ENCODE data around the gene RTN4RL2.
"Not testable (repeated sequence)": the region's sequence is repeated elsewhere in the genome, so short reads cannot be mapped to it uniquely, and the experiment has no call there.

RTN4RL2 gene

GRCh38 chr11:57444362-57445121 lies 15.8 kb upstream of the RTN4RL2 start:
- TF ChIP-seq, protein P1, sequence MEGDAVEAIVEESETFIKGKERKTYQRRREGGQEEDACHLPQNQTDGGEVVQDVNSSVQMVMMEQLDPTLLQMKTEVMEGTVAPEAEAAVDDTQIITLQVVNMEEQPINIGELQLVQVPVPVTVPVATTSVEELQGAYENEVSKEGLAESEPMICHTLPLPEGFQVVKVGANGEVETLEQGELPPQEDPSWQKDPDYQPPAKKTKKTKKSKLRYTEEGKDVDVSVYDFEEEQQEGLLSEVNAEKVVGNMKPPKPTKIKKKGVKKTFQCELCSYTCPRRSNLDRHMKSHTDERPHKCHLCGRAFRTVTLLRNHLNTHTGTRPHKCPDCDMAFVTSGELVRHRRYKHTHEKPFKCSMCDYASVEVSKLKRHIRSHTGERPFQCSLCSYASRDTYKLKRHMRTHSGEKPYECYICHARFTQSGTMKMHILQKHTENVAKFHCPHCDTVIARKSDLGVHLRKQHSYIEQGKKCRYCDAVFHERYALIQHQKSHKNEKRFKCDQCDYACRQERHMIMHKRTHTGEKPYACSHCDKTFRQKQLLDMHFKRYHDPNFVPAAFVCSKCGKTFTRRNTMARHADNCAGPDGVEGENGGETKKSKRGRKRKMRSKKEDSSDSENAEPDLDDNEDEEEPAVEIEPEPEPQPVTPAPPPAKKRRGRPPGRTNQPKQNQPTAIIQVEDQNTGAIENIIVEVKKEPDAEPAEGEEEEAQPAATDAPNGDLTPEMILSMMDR (conservative IDR thresholded peaks at IDR 0.05; ENCODE audit: low read depth, low read length), result no peak
- no peak for DNase-seq (ENCODE audit: low read depth)
- H3K4me3 ChIP-seq (ENCODE audit: low read depth, low read length), result no peak overlapping the region

- DNase-seq (ENCODE audit: low read depth); H3K4me3 ChIP-seq (ENCODE audit: low read depth, low read length): not testable (repeated sequence)
Measured at GRCh38 chr11:57445122-57445394, 15.3 kb upstream of the RTN4RL2 start.

DNA sequence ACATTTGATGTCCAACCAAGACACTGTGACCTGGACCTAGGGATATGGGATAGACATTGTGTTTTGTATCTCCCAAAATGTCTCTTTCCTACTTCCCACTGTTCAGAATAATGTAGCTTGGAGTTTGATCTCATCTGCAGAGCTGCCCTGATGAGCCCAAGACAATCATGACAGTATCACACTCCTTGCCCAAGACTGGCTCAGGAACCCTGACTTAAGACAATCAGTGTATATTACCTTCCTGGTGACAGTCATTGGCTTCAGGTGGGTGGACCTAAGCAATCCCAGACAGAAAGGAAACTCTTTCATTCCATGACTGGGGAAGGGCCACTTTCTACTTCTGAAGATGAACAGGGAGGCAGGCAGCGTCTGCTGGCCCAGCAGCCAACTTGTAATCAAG lies 14.3 kb upstream of the RTN4RL2 start:
- no peak for DNase-seq (ENCODE audit: low read depth)
- no peak overlapping the region for H3K4me3 ChIP-seq (ENCODE audit: low read depth, low read length)
- TF ChIP-seq, protein P1 (conservative IDR thresholded peaks at IDR 0.05; ENCODE audit: low read depth, low read length), result no peak

DNA sequence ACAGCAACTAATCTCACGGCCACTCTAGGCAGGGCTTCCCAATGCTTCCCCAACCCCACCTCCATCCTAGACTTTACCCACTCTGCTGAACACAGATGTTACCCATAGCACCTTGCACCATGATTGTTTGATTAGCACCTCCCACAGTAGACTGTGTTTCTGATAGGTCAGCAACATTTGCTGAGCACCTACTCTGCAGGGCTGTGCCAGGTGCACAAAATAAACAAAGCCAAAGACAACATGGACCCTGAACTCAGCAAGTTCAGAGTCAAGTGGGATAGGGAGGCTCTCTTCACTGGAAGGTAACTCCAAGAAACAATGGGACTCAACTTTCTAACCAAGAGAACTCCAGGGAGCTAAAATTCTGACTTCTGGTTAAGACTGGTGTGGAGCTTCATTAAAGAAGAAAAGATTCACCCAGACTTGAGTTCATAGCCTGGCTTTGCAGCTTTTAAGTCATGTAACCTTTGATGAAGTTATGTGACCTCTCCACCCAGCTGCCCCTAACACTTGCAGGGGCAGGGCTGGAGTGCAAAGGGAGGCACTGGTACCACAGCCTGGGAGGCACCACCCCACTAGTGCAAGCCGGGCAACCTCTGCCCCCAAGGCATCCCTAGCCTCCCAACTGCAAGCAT lies 6.7 kb upstream of the RTN4RL2 start:
- DNase-seq (ENCODE audit: low read depth), result no peak
- H3K4me3 ChIP-seq (ENCODE audit: low read depth, low read length), result no peak overlapping the region
- TF ChIP-seq, protein P1 (conservative IDR thresholded peaks at IDR 0.05; ENCODE audit: low read depth, low read length), result no peak

GRCh38 chr11:57456960-57457642 lies 3.2 kb upstream of the RTN4RL2 start:
- H3K4me3 ChIP-seq (ENCODE audit: low read depth, low read length), result no peak overlapping the region
- TF ChIP-seq, protein P1 (conservative IDR thresholded peaks at IDR 0.05; ENCODE audit: low read depth, low read length), result peak; percentile 96
- DNase-seq (ENCODE audit: low read depth), result peak; percentile 88

GRCh38 chr11:57457643-57458023 lies 2.7 kb upstream of the RTN4RL2 start:
- TF ChIP-seq, protein P1 (conservative IDR thresholded peaks at IDR 0.05; ENCODE audit: low read depth, low read length), result no peak
- DNase-seq (ENCODE audit: low read depth), result no peak
- no peak overlapping the region for H3K4me3 ChIP-seq (ENCODE audit: low read depth, low read length)

- TF ChIP-seq, protein P1 (conservative IDR thresholded peaks at IDR 0.05; ENCODE audit: low read depth, low read length), result no peak
- no peak overlapping the region for H3K4me3 ChIP-seq (ENCODE audit: low read depth, low read length)
- no peak for DNase-seq (ENCODE audit: low read depth)
Measured at GRCh38 chr11:57458060-57458409, 2.3 kb upstream of the RTN4RL2 start.
